Right lobe of liver (tissue), 4 donors: ENCODE results near the gene NEGR1.

Experiments used
- POLR2A ChIP-seq: fragments of 450-650 bp; IDR thresholded peaks from one replicate; pipeline ENCODE4 v1.6.1; 2017; ENCODE audit warnings: antibody characterized with exemption, mild to moderate bottlenecking
- TF ChIP-seq, protein P1 (sequence below), 4 donors: fragments of 200-600 bp in 3 of 4; fragments of 450-650 bp in 1 of 4; IDR thresholded peaks; one replicate each; pipeline versions ENCODE4 v1.5.1 to v1.8.0; 2016 to 2022; ENCODE audit warnings: antibody characterized with exemption in 4 of 4, mild to moderate bottlenecking in 2 of 4
- donor health status: DM: no; HTN: no; CAD: no.
- donor health status: DM: no; HTN: no; CAD: no.
- donor health status: DM: no; HTN: yes; CAD: no.

DNA sequence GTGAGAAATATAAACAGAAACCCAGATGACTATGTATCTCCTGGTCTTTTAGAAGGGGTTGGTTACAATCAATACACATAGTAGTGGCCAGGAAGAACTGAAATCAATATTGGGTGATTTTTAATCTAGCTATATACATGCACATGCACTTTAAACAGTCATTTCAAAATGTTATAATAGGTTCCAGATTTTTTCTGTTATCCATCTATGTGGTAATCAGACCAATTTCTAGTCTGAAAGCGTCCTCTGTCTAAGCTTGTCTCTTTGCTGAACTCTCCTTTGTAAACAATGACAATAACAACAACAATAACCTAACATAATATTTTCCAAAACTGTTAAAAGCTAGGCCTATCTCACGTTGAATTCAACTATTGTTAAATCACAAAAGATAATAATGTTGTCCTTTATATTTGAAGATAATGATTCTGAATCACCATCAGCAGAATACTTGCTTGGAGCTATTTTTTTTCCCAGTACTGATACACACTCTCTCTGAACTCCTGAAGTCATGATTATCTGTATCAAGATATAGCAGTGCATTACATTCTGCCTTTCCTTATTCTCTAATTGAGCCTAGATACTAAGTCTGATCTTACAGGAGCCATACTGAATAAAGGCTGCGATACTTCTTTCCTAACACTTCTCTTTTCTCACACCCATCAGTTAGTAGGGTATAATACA, 704.7 kb downstream of the NEGR1 start:
- no peak for TF ChIP-seq POLR2A
- TF ChIP-seq, protein P1, sequence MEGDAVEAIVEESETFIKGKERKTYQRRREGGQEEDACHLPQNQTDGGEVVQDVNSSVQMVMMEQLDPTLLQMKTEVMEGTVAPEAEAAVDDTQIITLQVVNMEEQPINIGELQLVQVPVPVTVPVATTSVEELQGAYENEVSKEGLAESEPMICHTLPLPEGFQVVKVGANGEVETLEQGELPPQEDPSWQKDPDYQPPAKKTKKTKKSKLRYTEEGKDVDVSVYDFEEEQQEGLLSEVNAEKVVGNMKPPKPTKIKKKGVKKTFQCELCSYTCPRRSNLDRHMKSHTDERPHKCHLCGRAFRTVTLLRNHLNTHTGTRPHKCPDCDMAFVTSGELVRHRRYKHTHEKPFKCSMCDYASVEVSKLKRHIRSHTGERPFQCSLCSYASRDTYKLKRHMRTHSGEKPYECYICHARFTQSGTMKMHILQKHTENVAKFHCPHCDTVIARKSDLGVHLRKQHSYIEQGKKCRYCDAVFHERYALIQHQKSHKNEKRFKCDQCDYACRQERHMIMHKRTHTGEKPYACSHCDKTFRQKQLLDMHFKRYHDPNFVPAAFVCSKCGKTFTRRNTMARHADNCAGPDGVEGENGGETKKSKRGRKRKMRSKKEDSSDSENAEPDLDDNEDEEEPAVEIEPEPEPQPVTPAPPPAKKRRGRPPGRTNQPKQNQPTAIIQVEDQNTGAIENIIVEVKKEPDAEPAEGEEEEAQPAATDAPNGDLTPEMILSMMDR (IDR thresholded peaks at IDR 0.05) = no peak
